GM21390 (cell line): Measurements from ENCODE around the gene OVCH1.
"Not testable (repeated sequence)": the region's sequence is repeated elsewhere in the genome, so short reads cannot be mapped to it uniquely, and the experiment has no call there.

Experiments
- ATAC-seq: cut with Tn5 transposase; IDR thresholded peaks from one replicate; pipeline ENCODE4 v1.9.1; 2021; ENCODE audit not compliant: unreplicated experiment

The OVCH1 gene

GRCh38 chr12:29505122-29505521, 7.6 kb upstream of the OVCH1 start:
- ATAC-seq = peak; percentile 98

- ATAC-seq = no peak
These were observed 5.8 kb upstream of the OVCH1 start for GRCh38 chr12:29503283-29503682.

DNA sequence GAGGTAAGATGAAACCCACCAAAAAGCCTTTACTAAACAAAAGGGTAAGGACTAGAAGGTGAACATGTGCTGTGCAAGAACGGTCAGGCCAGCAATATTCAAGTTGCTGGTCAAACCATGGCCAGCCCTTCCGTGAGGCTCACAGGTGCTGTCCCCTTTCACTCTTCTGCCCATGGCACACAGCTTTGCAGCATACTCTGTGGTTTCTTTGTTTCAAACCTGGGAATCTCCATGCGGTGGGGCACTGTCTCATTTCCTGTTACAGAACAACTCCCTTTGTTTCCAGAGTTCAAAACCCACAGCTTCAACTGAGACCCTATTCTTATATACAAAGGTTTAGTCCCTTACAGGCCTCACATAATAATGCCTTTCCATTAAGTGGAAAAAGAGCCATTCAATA, 1.7 kb upstream of the OVCH1 start:
- no peak for ATAC-seq

GRCh38 chr12:29492891-29493290, 4.6 kb downstream of the OVCH1 start:
- ATAC-seq = no peak

GRCh38 chr12:29486972-29487371, 10.5 kb downstream of the OVCH1 start:
- ATAC-seq = no peak

DNA sequence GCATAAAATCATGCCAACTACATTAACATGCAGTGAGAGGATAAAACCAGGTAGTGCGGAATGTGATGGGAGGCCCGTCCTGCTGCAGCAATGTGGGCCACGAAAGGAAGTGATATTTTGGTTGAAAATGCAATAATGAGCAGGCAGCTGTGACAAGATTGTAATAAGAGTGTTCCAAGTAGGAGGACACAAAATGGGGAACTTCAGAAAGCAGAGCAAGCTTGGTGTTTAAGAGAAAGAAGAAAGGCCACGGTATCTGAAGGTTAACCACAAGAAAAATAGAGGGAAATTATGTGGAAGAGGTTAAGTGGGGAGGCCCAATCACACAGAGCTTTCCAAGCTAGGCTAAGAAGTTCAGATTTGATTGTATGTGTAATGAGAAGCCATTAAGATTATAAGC, 34.3 kb downstream of the OVCH1 start:
- no peak for ATAC-seq

DNA sequence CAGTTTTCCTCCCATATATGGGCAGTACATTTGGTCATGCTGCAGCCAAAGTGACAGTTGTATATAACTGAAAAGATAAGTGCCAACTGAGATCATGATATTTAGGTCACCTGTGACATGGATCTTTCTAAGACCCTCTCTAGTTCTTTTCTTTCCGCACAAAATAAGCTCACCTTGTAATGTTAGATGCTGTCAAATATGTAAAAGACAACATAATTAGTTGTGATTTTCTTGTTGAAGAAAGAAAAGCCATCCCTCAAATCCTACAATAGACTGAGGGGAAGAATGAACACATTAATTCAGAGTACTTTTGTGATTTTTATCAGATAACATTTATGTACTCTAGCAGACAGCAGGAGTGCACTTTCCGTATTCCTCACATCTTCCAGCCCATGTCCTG, 37.4 kb downstream of the OVCH1 start:
- no peak for ATAC-seq

DNA sequence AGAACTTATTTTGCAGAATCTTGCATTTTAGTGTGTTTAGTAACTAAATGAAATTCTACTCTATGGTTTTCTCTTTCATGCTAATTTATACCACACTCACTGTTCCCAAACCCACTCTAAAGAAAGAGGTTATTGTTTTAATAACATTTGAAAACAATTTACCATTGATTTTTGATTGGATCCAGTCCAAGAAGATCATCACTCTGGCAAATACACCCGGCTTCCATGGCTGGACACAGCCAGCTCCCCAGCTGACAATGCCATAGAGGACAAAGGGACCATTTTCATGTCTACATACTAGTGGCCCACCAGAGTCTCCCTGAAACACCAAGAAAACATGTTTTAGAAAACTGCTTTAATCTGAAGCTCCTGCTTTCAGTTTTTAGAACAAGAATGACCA, 42.4 kb downstream of the OVCH1 start:
- no peak for ATAC-seq

- ATAC-seq = no peak
These were observed 45.6 kb downstream of the OVCH1 start for GRCh38 chr12:29451888-29452287.

DNA sequence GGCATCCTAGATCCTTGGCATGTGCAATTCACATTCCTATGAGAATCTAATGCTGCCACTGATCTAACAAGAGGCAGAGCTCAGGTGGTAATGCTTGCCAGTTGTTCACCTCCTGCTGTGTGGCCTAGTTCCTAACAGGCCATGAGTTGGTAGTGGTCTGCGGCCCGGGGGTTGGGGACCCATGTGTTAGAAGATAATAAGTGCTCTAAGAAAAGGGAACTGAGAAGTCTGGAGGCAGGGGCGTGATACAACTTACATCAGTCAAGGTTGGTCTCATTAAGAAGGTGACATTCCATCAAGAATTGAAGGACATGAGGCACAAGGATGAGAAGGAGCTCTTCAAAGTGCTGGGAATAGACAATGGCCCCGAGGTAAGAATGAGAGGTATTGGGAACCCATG, 49.3 kb downstream of the OVCH1 start:
- ATAC-seq = no peak

DNA sequence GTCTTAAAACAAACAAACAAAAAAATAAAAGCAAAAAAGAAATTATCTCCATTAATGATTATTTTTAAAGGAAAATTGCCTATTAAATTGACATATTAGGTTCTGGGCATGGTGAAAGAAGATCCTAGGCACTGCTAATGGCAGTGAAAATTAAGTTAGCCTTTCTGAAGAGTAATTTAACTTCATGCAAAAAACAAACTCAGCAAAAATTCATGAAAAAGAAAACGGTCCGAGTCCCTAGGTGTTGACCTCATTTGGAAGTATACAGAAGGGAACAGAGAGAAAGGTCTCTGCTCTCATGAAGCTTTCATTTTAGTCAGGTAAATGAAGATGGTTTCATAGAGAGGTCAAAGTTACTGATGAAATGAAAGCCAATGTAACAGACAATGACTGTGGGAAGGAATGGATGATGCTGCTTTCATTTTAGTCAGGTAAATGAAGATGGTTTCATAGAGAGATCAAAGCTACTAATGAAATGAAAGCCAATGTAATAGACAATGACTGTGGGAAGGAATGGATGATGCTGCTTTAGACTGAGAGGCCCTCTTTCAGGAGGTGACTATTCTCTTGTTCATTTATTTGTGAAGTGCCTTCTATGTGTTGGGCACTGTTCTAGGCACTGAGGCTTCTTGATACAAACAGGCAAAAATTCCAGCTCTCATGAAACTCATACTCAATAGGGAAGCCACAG, 50.1 kb downstream of the OVCH1 start:
- ATAC-seq = no peak

- ATAC-seq = no peak
These were observed 58.0 kb downstream of the OVCH1 start for GRCh38 chr12:29439506-29439905.

DNA sequence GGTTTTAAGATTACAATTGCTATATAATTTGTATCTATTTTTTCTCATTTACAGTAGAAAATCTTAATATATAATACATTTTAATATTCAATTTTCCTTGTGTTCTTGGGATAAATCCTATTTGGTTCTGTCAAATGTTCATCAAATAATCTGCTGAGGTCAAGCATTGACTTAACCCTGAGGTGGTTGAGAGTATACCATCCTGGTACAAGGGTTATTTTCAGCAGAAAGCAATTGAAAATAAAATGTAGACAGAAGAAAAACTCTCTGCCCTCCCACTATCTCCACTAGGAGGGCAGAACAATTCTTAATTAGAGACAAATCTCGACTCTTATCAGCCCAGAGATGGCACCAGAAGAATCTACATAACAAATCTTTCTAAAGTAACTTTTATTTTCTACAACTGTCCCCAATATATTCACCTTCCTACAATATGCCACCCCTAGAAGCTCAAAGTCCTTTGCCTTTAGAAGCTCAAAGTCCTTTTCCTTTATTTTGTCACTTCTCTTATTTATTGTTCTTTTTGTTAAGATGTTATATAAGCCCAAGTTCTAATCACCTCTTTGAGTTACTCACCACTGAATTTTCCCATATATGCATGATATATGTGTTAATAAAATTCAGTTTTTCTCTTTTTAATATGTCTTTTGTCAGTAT, 58.6 kb downstream of the OVCH1 start:
- ATAC-seq = no peak

GRCh38 chr12:29437575-29437974, 59.9 kb downstream of the OVCH1 start:
- ATAC-seq = no peak

DNA sequence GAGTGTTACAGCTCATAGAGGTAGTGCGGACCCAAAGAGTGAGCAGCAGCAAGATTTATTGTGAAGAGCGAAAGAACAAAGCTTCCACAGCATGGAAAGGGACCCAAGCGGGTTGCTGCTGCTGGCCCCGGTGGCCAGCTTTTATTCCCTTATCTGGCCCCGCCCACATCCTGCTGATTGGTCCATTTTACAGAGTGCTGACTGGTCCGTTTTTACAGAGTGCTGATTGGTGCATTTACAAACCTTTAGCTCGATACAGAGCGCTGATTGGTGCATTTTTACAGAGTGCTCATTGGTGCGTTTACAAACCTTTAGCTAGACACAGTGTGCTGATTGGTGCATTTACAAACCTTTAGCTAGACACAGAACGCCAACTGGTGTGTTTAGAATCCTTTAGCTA, 60.7 kb downstream of the OVCH1 start:
- not testable (repeated sequence) for ATAC-seq

DNA sequence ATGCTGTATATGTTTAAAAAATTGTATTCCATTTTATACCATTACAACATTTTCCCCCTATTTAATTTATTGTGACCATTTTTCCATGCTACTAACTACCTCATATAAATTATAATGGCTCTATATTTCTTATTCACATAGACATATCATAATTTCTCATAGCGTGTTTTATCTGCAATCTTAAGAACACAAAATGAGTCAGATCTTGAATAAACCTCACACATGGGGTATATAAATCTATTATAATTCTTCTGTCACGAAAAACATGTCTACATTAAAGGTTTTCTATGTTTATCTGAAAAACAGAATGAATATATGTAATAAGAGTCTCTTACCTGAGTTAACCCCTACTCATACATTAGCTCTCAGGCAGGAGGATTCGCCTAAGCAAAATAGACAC, 66.0 kb downstream of the OVCH1 start:
- ATAC-seq = no peak

DNA sequence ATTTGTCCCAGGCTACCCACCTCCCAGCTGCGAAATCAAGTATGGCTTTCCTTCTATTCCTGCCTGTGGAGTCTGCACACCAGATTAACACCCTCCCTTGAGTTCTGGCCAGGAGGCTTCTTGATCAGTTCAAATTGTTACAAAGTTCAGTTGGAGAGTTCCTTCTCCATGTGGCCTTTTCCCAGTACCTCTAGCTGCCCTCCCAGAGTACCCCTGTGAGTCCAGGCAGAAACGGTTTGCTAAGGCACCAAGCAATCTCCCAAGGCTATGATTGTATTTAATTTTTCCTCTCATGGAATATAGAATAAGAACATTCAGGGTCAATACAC, 66.8 kb downstream of the OVCH1 start:
- no peak for ATAC-seq

DNA sequence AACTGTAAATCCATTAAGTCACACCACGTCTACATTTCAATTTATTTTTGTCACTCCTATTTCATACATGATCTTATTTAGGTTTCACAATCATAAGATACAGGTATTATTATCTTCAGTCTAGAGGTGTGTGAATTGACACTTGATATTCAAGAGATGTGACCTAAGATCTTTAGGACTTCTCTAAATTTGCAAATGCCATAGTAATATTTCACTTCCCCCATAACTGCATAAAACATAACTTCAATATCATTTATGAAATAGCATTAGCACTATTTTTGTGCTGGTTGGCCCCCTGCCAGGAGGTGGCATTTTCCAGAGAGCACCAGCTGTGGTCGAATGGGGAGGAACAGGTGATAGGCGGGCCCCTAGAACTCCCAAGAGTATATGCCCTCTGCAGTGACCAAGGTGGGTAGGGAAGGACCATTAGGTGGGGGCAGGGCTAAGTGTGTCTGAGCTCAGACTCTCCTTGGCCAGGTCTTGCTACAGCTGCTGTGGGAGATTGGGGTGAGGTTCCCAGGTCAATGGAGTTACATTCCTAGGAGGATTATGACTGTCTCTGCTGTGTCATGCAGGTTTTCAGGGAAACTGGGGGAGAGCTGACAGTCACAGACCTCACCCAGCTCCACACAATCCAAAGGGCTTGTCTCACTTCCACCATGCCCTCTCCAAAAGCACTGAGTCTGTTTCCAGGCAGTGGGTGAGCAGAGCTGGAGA, 67.3 kb downstream of the OVCH1 start:
- ATAC-seq = no peak

DNA sequence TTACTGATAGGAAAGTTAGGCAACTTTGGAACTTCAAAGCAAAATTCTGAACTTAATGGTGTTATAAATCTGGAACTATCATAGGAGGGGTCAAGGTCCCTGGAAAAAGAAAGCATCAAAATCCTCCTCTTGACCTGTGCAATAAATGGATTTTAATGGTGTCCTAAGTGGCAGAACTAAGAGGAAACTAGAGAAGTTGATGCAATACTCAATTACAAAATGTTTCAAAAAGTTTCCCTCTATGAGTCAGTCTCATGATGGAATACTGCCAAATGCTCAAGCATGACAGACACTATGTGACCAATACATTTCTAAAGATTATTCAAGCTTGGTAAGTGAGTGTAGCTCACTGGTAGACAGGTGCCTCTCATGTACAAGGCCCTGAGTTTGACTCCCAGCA, 68.9 kb downstream of the OVCH1 start:
- peak; percentile 50 for ATAC-seq

DNA sequence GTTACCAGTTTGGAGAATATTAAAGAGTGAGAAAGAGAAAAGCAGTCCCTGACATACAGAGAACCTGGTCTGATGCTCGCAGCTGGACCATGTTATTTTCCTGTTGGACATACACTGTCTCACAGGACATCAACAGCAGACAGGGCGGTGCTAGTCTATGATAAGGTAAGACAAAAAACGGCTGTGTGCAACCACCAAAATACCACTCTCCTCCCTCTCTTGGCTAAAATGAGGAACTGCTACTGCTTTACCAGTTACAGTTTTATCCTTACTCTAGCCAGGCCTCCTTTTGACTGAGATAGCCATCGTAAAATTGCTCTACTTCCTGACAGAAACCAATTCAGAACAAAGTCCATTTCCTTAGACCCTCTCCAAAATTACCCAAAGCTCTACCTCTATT, 69.5 kb downstream of the OVCH1 start:
- peak; percentile 99 for ATAC-seq

DNA sequence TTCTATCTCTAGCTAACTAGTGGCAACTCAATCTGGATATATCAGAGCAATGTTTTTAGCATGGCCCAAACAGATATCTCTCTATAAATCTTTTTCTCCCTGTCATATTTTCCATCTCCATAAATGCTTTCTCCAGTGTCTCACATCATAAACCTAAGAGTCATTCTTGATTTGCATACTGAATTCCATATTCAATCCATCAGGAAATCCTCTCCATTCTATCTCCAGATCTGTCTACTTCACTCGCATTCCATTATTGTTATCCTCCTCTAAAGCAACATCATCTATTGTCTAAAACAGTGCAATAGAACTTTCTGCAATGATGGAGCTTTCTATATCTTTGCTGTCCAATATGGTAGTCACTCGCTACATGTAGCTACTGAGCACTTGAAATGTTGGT, 71.0 kb downstream of the OVCH1 start:
- ATAC-seq = no peak

DNA sequence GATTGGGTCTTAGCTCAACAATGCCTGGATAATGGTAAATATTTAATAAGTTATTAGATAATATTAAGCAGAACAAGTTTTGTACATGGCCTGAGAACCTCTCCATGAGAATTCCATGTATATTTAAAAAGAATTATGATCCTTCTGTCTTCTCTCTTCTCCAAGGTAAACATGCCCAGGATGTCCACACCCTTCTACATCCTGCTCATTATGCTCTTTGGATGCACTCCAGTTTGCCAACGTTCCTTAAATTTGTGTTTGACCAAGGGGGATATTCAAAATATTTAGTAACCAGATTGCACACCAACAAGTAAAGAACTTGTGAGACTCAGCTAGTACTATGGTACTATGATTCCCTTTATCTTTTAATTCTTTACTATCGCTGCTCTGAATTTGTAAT, 71.8 kb downstream of the OVCH1 start:
- ATAC-seq = no peak
